Stimulated activated CD8-positive, alpha-beta memory T cell treated with anti-CD3 and anti-CD28 coated beads, Interleukin-7, amount 100 ng/mL, for 1 hour (primary cell): ENCODE results near the gene NCBP3.
"Not testable (repeated sequence)": the region's sequence is repeated elsewhere in the genome, so short reads cannot be mapped to it uniquely, and the experiment has no call there.

ENCODE experiments used
- DNase-seq, 2 donors: peaks; one replicate each; pipeline ENCODE4 v3.0.0-alpha.2; 2020; ENCODE audit warnings: low read depth in 2 of 2

The NCBP3 gene

GRCh38 chr17:3812771-3813170 is 33.3 kb downstream of the NCBP3 start:
- no peak for DNase-seq

- no peak for DNase-seq
These were observed 33.8 kb downstream of the NCBP3 start for GRCh38 chr17:3812284-3812683.

- no peak for DNase-seq
These were observed 36.0 kb downstream of the NCBP3 start for GRCh38 chr17:3810019-3810418.

GRCh38 chr17:3809135-3809534 is 36.9 kb downstream of the NCBP3 start:
- DNase-seq: no peak

GRCh38 chr17:3808701-3809100 is 37.3 kb downstream of the NCBP3 start:
- no peak for DNase-seq

GRCh38 chr17:3805581-3805980 is 40.5 kb downstream of the NCBP3 start:
- no peak for DNase-seq

- no peak for DNase-seq
These were observed 41.5 kb downstream of the NCBP3 start for GRCh38 chr17:3804503-3804931.

- DNase-seq: no peak
These were observed 42.8 kb downstream of the NCBP3 start for GRCh38 chr17:3803308-3803640.

- no peak for DNase-seq
These were observed 43.4 kb downstream of the NCBP3 start for GRCh38 chr17:3802461-3803307.

- DNase-seq: no peak
These were observed 44.3 kb downstream of the NCBP3 start for GRCh38 chr17:3801792-3802191.

- no peak for DNase-seq
These were observed 44.7 kb downstream of the NCBP3 start for GRCh38 chr17:3801347-3801746.

GRCh38 chr17:3800362-3801271 is 45.4 kb downstream of the NCBP3 start, which contains the start of gene ITGAE:
Gene ITGAE (minus strand): TSS chr17:3801188. CDS start chr17:3801144, 44 bp downstream.
- DNase-seq: no peak

- no peak for DNase-seq
These were observed 46.7 kb downstream of the NCBP3 start for GRCh38 chr17:3799181-3799945.

- DNase-seq: no peak
These were observed 47.5 kb downstream of the NCBP3 start for GRCh38 chr17:3798273-3799180.

GRCh38 chr17:3796822-3797170 is 49.2 kb downstream of the NCBP3 start:
- DNase-seq: no peak

GRCh38 chr17:3796110-3796821 is 49.8 kb downstream of the NCBP3 start:
- DNase-seq: peak; percentile 60 to 81

- no peak for DNase-seq
These were observed 50.5 kb downstream of the NCBP3 start for GRCh38 chr17:3795390-3796102.

- DNase-seq: peak; percentile 27 to 66
These were observed 51.3 kb downstream of the NCBP3 start for GRCh38 chr17:3794557-3795389.

GRCh38 chr17:3794152-3794551 is 51.9 kb downstream of the NCBP3 start:
- not testable (repeated sequence) for DNase-seq
